Loucy (cell line): Measurements from ENCODE around the gene POU2F3.

Experiments used
- EZH2phosphoT487 ChIP-seq: fragments of 200-600 bp; IDR thresholded peaks from 2 replicates; pipeline ENCODE4 v1.6.1; 2018; ENCODE audit warnings: antibody characterized with exemption, mild to moderate bottlenecking, moderate library complexity, borderline replicate concordance
- TF ChIP-seq, protein P1 (sequence below): fragments of 200-600 bp; sonication (generic); conservative IDR thresholded peaks from 2 replicates; pipeline ENCODE4 v1.5.1; 2014; ENCODE audit warnings: mild to moderate bottlenecking, antibody characterized with exemption, low read length

DNA sequence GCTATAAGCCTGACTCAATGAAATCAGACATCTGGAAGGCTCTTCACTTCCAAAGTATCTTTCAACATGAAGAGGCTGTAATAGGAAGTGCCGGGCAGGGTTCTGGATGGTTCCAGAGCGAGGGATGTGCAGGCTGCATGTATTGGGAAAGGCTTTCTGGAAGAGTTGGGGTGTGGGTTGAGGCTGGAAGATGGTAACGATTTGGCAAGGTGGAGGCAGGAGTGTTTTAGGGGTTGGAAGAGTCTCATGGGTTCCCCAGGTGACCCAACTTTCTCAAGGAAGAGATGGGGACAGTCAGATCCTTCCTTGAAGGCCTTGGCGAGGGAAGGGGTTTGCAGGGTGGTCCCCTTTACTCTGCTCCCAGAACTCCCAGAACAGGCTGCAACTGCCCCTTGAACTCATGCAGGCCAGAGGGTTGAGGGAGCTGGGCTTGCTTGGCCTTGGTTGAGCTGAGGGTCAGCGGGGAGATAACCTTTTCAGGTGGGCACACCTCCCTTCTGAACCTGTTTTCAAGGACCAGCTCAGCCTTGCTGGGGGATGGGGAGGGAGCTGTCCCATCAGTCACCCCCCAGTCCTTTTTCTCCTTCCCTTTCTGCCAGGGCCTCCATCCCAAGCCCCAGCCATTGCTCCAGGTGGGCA lies 9.4 kb upstream of the POU2F3 start:
- TF ChIP-seq, protein P1, sequence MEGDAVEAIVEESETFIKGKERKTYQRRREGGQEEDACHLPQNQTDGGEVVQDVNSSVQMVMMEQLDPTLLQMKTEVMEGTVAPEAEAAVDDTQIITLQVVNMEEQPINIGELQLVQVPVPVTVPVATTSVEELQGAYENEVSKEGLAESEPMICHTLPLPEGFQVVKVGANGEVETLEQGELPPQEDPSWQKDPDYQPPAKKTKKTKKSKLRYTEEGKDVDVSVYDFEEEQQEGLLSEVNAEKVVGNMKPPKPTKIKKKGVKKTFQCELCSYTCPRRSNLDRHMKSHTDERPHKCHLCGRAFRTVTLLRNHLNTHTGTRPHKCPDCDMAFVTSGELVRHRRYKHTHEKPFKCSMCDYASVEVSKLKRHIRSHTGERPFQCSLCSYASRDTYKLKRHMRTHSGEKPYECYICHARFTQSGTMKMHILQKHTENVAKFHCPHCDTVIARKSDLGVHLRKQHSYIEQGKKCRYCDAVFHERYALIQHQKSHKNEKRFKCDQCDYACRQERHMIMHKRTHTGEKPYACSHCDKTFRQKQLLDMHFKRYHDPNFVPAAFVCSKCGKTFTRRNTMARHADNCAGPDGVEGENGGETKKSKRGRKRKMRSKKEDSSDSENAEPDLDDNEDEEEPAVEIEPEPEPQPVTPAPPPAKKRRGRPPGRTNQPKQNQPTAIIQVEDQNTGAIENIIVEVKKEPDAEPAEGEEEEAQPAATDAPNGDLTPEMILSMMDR, result no peak
- no peak for TF ChIP-seq EZH2phosphoT487
